Dedifferentiated amniotic fluid mesenchymal stem cell (primary cell): ENCODE results near the gene LPP.

ENCODE experiments used
- DNase-seq: peaks from one replicate; pipeline ENCODE4 v3.0.0-alpha.2; 2016; ENCODE audit errors: extremely low spot score

LPP gene

GRCh38 chr3:188272481-188273372 is 118.8 kb downstream of the LPP start:
- DNase-seq = no peak

GRCh38 chr3:188274249-188274915 is 120.4 kb downstream of the LPP start:
- DNase-seq = no peak

GRCh38 chr3:188276375-188276774 is 122.4 kb downstream of the LPP start:
- no peak for DNase-seq

GRCh38 chr3:188278717-188279324 is 124.9 kb downstream of the LPP start:
- no peak for DNase-seq

- DNase-seq = no peak
Measured at GRCh38 chr3:188279502-188280335, 125.8 kb downstream of the LPP start.

GRCh38 chr3:188280627-188281026 is 126.7 kb downstream of the LPP start:
- no peak for DNase-seq

GRCh38 chr3:188282871-188283270 is 128.9 kb downstream of the LPP start:
- DNase-seq = no peak

GRCh38 chr3:188283347-188283746 is 129.4 kb downstream of the LPP start:
- no peak for DNase-seq

GRCh38 chr3:188284455-188285212 is 130.7 kb downstream of the LPP start:
- no peak for DNase-seq

- peak; percentile 92 for DNase-seq
Measured at GRCh38 chr3:188286087-188286513, 132.1 kb downstream of the LPP start.

- DNase-seq = no peak
Measured at GRCh38 chr3:188287339-188287738, 133.4 kb downstream of the LPP start.

- DNase-seq = no peak
Measured at GRCh38 chr3:188287762-188288505, 134.0 kb downstream of the LPP start.

GRCh38 chr3:188292251-188292650 is 138.3 kb downstream of the LPP start:
- DNase-seq = no peak

GRCh38 chr3:188292827-188293226 is 138.9 kb downstream of the LPP start:
- no peak for DNase-seq

GRCh38 chr3:188294113-188294512 is 140.2 kb downstream of the LPP start:
- no peak for DNase-seq

- DNase-seq = peak; percentile 79
Measured at GRCh38 chr3:188294823-188295487, 141.0 kb downstream of the LPP start.

GRCh38 chr3:188295876-188296275 is 141.9 kb downstream of the LPP start:
- DNase-seq = no peak

- no peak for DNase-seq
Measured at GRCh38 chr3:188296761-188297612, 143.0 kb downstream of the LPP start.

- DNase-seq = no peak
Measured at GRCh38 chr3:188298585-188298984, 144.6 kb downstream of the LPP start.
